SK-N-SH (cell line): Measurements from ENCODE around the gene RAD51B. TPM values are rescaled to one million over a fixed set of nuclear protein-coding genes. Genes with fewer than 3 reads are reported as not detected.

Experiments used
- CTCF ChIA-PET: fragments of 300-600, 350-600 bp; formaldehyde crosslinking; extraction: SDS; loops from one replicate; lab custom pipeline; 2021; lab: Yijun Ruan, JAX
- POLR2A ChIA-PET: fragments of 350-600 bp; sonication (Branson Sonifier 250); formaldehyde crosslinking; extraction: SDS; loops from one replicate; lab custom pipeline; 2020; ENCODE audit warnings: antibody characterized with exemption, inconsistent platforms; lab: Yijun Ruan, JAX
- DNase-seq: peaks from one replicate; pipeline ENCODE4 v3.0.0; 2012
- H2AFZ ChIP-seq: fragments of 200-600 bp; sonication (generic); 2 replicates; pipeline ENCODE4 v1.8.1; 2016; ENCODE audit warnings: antibody characterized with exemption, mild to moderate bottlenecking, low read depth
- H3F3A ChIP-seq: fragments of 200-600 bp; sonication (generic); replicated peaks from 2 replicates; pipeline ENCODE3; 2016; ENCODE audit warnings: antibody characterized with exemption, mild to moderate bottlenecking; ENCODE audit not compliant: insufficient read depth
- H3K27ac ChIP-seq, 2 experiments: fragments of 200-500 bp in 1 of 2; fragments of 200-600 bp in 1 of 2; sonication (Bioruptor generic) in 1 of 2; sonication (generic), shearing (Covaris generic) in 1 of 2; 2 replicates each; pipeline versions ENCODE4 v1.5.1 to v1.6.1; 2014 to 2016; ENCODE audit warnings: low read depth in 2 of 2, inconsistent platforms in 1 of 2, low read length in 1 of 2, mild to moderate bottlenecking in 1 of 2, mixed read lengths in 1 of 2
- H3K27me3 ChIP-seq: fragments of 200-600 bp; sonication (generic), shearing (Covaris generic); 2 replicates; pipeline ENCODE4 v1.6.1; 2016; ENCODE audit warnings: mixed run types; ENCODE audit not compliant: insufficient read depth
- H3K36me3 ChIP-seq, 2 experiments: fragments of 200-500 bp in 1 of 2; fragments of 200-600 bp in 1 of 2; sonication (Bioruptor generic) in 1 of 2; sonication (generic) in 1 of 2; replicated peaks in 1 of 2; 2 replicates each; pipeline versions ENCODE3 to v1.5.1; 2014 to 2016; ENCODE audit warnings: low read length in 1 of 2, mild to moderate bottlenecking in 1 of 2; ENCODE audit not compliant: insufficient read depth in 2 of 2, control insufficient read depth in 1 of 2
- H3K4me1 ChIP-seq, 2 experiments: fragments of 200-500 bp in 1 of 2; fragments of 200-600 bp in 1 of 2; sonication (Bioruptor generic) in 1 of 2; sonication (generic), shearing (Covaris generic) in 1 of 2; 2 replicates each; pipeline versions ENCODE4 v1.5.1 to v1.6.1; 2014 to 2016; ENCODE audit warnings: low read depth in 1 of 2, low read length in 1 of 2, mixed run types in 1 of 2; ENCODE audit not compliant: insufficient read depth in 2 of 2, control insufficient read depth in 1 of 2
- H3K4me2 ChIP-seq: fragments of 200-600 bp; sonication (generic), shearing (Covaris generic); 2 replicates; pipeline ENCODE4 v1.6.1; 2017; ENCODE audit warnings: mixed run types
- H3K4me3 ChIP-seq, 2 experiments: fragments of 200-500 bp in 1 of 2; fragments of 200-600 bp in 1 of 2; sonication (Bioruptor generic) in 1 of 2; sonication (generic), shearing (Covaris generic) in 1 of 2; 2 replicates each; pipeline versions ENCODE4 v1.5.1 to v1.8.1; 2014 to 2016; ENCODE audit warnings: low read depth in 2 of 2, inconsistent platforms in 1 of 2, low read length in 1 of 2, mild to moderate bottlenecking in 1 of 2, mixed read lengths in 1 of 2, moderate library complexity in 1 of 2
- H3K79me2 ChIP-seq: fragments of 200-600 bp; sonication (generic); 2 replicates; pipeline ENCODE4 v1.8.1; 2017; ENCODE audit warnings: mild to moderate bottlenecking; ENCODE audit not compliant: insufficient read depth
- H3K9ac ChIP-seq: fragments of 200-600 bp; sonication (generic); 2 replicates; pipeline ENCODE4 v1.6.1; 2017; ENCODE audit warnings: mixed run types
- H3K9me2 ChIP-seq: fragments of 200-600 bp; sonication (generic); 2 replicates; pipeline ENCODE4 v1.6.1; 2017; ENCODE audit warnings: mixed run types
- H3K9me3 ChIP-seq: fragments of 200-600 bp; sonication (generic); 2 replicates; pipeline ENCODE4 v1.6.1; 2017; ENCODE audit warnings: mixed run types, mild to moderate bottlenecking, moderate library complexity
- H4K20me1 ChIP-seq: fragments of 200-600 bp; sonication (generic); 2 replicates; pipeline ENCODE4 v1.6.1; 2017; ENCODE audit warnings: mild to moderate bottlenecking, mixed run types; ENCODE audit not compliant: insufficient read depth
- ELF1 ChIP-seq: IDR thresholded peaks from 2 replicates; pipeline ENCODE4 v1.4.0; 2012
- EP300 ChIP-seq, 2 experiments: IDR thresholded peaks; 2 replicates each; pipeline versions ENCODE4 v1.4.0 to v1.6.1; 2012; ENCODE audit warnings: borderline replicate concordance in 1 of 2, low read depth in 1 of 2, low read length in 1 of 2
- FOSL2 ChIP-seq: IDR thresholded peaks from 2 replicates; pipeline ENCODE4 v1.4.0; 2012; ENCODE audit warnings: low read depth, mild to moderate bottlenecking, moderate library complexity, borderline replicate concordance
- FOXJ3 ChIP-seq: sonication (generic); formaldehyde crosslinking; IDR thresholded peaks from 2 replicates; pipeline ENCODE4 v1.5.1; 2020; ENCODE audit warnings: mild to moderate bottlenecking, missing genetic modification reagents
- FOXM1 ChIP-seq: IDR thresholded peaks from 2 replicates; pipeline ENCODE4 v1.4.0; 2012; ENCODE audit warnings: low read depth, mild to moderate bottlenecking
- GABPA ChIP-seq: IDR thresholded peaks from 2 replicates; pipeline ENCODE4 v1.4.0; 2012; ENCODE audit warnings: low read depth, mild to moderate bottlenecking
- GATA2 ChIP-seq: sonication (generic); formaldehyde crosslinking; IDR thresholded peaks from 2 replicates; pipeline ENCODE4 v1.5.0; 2020; ENCODE audit warnings: mild to moderate bottlenecking, missing genetic modification reagents
- MEF2A ChIP-seq: IDR thresholded peaks from 2 replicates; pipeline ENCODE4 v1.4.0; 2012; ENCODE audit warnings: low read depth, borderline replicate concordance
- NFIC ChIP-seq: IDR thresholded peaks from 2 replicates; pipeline ENCODE4 v1.4.0; 2012; ENCODE audit warnings: borderline replicate concordance
- NRF1 ChIP-seq: IDR thresholded peaks from 2 replicates; pipeline ENCODE4 v1.6.1; 2012; ENCODE audit warnings: low read depth, mild to moderate bottlenecking, low read length
- RCOR1 ChIP-seq: fragments of 150-350 bp; IDR thresholded peaks from 2 replicates; pipeline ENCODE4 v1.6.1; 2017; ENCODE audit warnings: antibody characterized with exemption, low read length
- TAF1 ChIP-seq: IDR thresholded peaks from 2 replicates; pipeline ENCODE4 v1.6.1; 2012; ENCODE audit warnings: low read depth, mild to moderate bottlenecking, low read length, moderate library complexity, borderline replicate concordance
- TCF12 ChIP-seq: IDR thresholded peaks from 2 replicates; pipeline ENCODE4 v1.4.0; 2012
- TEAD4 ChIP-seq: IDR thresholded peaks from 2 replicates; pipeline ENCODE4 v1.4.0; 2012; ENCODE audit warnings: mild to moderate bottlenecking, borderline replicate concordance; ENCODE audit not compliant: insufficient read depth
- YY1 ChIP-seq: IDR thresholded peaks from 2 replicates; pipeline ENCODE4 v1.4.0; 2012; ENCODE audit warnings: low read depth, mild to moderate bottlenecking
- WGBS: methylation state at CpG from one replicate; pipeline ENCODE4 v1.1.6; 2017; ENCODE audit warnings: low lambda C conversion rate; 5-methylcytosine and 5-hydroxymethylcytosine counted together
- polyA plus RNA-seq, 3 experiments: library from polyadenylated mRNA; depleted of rRNA; stranded (reverse); fragments of >200 nt; gene quantifications; 2 replicates each; pipeline ENCODE4 v1.2.3, GENCODE V29; 2012
- TF ChIP-seq, protein P1 (sequence below): IDR thresholded peaks from 2 replicates; pipeline ENCODE4 v1.4.0; 2012; ENCODE audit warnings: low read depth, borderline replicate concordance
- TF ChIP-seq, protein P2 (sequence below): fragments of 150-350 bp; IDR thresholded peaks from 2 replicates; pipeline ENCODE4 v1.6.1; 2016; ENCODE audit warnings: mild to moderate bottlenecking, low read depth, low read length
- TF ChIP-seq, protein P3 (sequence below): IDR thresholded peaks from 2 replicates; pipeline ENCODE4 v1.6.1; 2012; ENCODE audit warnings: mild to moderate bottlenecking, low read depth, low read length, moderate library complexity
- TF ChIP-seq, protein P4 (sequence below): IDR thresholded peaks from 2 replicates; pipeline ENCODE4 v1.4.0; 2012; ENCODE audit warnings: low read depth, borderline replicate concordance

Gene RAD51B
- polyA plus RNA-seq, 1 of the 3 experiments (the other 2 are of a cell fraction) = 6.0 TPM

DNA sequence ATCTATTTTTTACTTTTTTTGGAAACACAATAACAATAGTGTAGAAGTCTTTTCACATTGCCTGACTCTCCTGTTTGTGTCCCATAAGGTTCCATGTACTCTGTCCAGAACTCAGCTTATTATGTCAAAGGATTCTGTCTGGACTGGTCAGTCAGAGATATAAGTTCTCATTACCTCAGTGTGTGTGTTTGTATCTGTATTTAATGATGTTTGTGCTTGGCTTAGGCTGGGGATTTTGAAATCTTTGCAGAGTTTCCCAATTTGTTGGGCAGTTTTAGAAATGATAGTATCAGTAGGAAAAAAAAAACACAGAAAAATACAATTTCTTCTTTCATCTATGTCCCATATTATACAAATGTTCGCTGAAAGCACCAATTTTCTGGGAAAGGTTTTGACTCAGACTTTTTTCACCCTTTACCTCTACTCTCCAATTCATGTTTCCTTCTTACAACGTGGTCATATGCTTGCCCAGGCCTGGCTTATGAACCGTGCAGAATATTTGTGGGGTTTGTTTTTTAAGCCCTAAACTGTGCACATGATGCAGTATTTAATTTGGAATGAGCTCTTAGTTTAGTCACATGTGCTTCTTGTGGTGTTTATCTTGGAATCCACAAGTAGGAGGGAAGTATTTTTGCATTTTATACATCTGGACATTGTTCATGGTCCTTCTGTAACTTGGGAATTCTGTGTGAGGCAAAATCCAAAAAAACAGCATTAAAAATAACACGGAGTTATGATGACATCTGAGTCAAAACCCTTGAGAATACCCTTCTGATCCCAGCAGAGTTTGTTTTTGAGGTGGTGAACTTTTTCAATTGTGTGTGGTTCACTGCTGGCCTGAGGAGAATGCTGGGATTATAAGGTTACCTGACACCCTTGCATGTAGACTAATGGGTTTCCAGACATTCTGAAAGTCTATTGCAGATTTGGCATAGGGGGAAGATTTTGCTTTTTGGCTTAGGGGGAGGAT is 121.2 kb downstream of the RAD51B start:
- Histone ChIP-seq H3K79me2 (0 out of 2 replicates have a peak, but pooled peaks cover under 1% of the 10 kb centered on the region), H3K9me3 (no peaks in the 10 kb centered on the region), H3K9me2 (no peaks in the 10 kb centered on the region), H3K27me3 (no peaks in the 10 kb centered on the region), H2AFZ (peak overlapping the region; percentile 54; the same call in 1 of the 2 replicates), H3K4me2 (peak overlapping the region; percentile 42; the same call in 1 of the 2 replicates), H4K20me1 (no peaks in the 10 kb centered on the region), H3K36me3 (no peaks in the 10 kb centered on the region), H3K27ac (peak overlapping the region; percentile 81 to 91), H3K4me1 (peaks cover 0 to 34% of the 10 kb centered on the region in 2 experiments; a peak in 3 of 4 replicates), H3K4me3 (no peak overlapping the region), H3F3A (peaks cover 13% of the 10 kb centered on the region), H3K9ac (0 out of 2 replicates have a peak overlapping the region, but pooled peaks have one; percentile 13)
- ChIA-PET POLR2A (interaction anchor here (0.6 kb wide), 1 partner anchor 1706 kb away, joined by 3 read pairs; no protein-coding TSS in a partner anchor), CTCF (interaction anchor here (1.3 to 6.3 kb wide), 6 partner anchors 7 to 876 kb away, joined by 3 to 55 read pairs (median 6); no protein-coding TSS in a partner anchor)
- DNase-seq = no peak
- 32% methylated on average over 4 of the region's 4 CpGs for WGBS
- TF ChIP-seq MEF2A (0 out of 2 replicates have a peak, but pooled peaks have one; percentile 23), RCOR1 (no peak), GATA2 (no peak), NFIC (peak; percentile 52; the same call in 1 of the 2 replicates), TAF1 (no peak), TEAD4 (no peak), FOSL2 (no peak), YY1 (no peak), ELF1 (no peak), EP300 (IDR thresholded peaks at IDR 0.05; ENCODE audit: borderline replicate concordance in 1 of 2, low read depth in 1 of 2, low read length in 1 of 2) (peak in 1 of 2 experiments; percentile 52; a peak in 1 of 4 replicates), FOXM1 (0 out of 2 replicates have a peak, but pooled peaks have one; percentile 22), GABPA (no peak), TCF12 (peak; percentile 71; the same call in 1 of the 2 replicates), FOXJ3 (CRISPR knock-in tag) (no peak), NRF1 (no peak)
- TF ChIP-seq, protein P1, sequence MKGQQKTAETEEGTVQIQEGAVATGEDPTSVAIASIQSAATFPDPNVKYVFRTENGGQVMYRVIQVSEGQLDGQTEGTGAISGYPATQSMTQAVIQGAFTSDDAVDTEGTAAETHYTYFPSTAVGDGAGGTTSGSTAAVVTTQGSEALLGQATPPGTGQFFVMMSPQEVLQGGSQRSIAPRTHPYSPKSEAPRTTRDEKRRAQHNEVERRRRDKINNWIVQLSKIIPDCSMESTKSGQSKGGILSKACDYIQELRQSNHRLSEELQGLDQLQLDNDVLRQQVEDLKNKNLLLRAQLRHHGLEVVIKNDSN = peak; percentile 45; the same call in 1 of the 2 replicates
- TF ChIP-seq, protein P2, sequence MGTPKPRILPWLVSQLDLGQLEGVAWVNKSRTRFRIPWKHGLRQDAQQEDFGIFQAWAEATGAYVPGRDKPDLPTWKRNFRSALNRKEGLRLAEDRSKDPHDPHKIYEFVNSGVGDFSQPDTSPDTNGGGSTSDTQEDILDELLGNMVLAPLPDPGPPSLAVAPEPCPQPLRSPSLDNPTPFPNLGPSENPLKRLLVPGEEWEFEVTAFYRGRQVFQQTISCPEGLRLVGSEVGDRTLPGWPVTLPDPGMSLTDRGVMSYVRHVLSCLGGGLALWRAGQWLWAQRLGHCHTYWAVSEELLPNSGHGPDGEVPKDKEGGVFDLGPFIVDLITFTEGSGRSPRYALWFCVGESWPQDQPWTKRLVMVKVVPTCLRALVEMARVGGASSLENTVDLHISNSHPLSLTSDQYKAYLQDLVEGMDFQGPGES = no peak
- TF ChIP-seq, protein P3, sequence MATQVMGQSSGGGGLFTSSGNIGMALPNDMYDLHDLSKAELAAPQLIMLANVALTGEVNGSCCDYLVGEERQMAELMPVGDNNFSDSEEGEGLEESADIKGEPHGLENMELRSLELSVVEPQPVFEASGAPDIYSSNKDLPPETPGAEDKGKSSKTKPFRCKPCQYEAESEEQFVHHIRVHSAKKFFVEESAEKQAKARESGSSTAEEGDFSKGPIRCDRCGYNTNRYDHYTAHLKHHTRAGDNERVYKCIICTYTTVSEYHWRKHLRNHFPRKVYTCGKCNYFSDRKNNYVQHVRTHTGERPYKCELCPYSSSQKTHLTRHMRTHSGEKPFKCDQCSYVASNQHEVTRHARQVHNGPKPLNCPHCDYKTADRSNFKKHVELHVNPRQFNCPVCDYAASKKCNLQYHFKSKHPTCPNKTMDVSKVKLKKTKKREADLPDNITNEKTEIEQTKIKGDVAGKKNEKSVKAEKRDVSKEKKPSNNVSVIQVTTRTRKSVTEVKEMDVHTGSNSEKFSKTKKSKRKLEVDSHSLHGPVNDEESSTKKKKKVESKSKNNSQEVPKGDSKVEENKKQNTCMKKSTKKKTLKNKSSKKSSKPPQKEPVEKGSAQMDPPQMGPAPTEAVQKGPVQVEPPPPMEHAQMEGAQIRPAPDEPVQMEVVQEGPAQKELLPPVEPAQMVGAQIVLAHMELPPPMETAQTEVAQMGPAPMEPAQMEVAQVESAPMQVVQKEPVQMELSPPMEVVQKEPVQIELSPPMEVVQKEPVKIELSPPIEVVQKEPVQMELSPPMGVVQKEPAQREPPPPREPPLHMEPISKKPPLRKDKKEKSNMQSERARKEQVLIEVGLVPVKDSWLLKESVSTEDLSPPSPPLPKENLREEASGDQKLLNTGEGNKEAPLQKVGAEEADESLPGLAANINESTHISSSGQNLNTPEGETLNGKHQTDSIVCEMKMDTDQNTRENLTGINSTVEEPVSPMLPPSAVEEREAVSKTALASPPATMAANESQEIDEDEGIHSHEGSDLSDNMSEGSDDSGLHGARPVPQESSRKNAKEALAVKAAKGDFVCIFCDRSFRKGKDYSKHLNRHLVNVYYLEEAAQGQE = no peak
- TF ChIP-seq, protein P4, sequence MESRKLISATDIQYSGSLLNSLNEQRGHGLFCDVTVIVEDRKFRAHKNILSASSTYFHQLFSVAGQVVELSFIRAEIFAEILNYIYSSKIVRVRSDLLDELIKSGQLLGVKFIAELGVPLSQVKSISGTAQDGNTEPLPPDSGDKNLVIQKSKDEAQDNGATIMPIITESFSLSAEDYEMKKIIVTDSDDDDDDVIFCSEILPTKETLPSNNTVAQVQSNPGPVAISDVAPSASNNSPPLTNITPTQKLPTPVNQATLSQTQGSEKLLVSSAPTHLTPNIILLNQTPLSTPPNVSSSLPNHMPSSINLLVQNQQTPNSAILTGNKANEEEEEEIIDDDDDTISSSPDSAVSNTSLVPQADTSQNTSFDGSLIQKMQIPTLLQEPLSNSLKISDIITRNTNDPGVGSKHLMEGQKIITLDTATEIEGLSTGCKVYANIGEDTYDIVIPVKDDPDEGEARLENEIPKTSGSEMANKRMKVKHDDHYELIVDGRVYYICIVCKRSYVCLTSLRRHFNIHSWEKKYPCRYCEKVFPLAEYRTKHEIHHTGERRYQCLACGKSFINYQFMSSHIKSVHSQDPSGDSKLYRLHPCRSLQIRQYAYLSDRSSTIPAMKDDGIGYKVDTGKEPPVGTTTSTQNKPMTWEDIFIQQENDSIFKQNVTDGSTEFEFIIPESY = no peak
